GM19239 (cell line): ENCODE data around the gene NAA25.
A peak's percentile ranks its signal among the peaks of the same experiment; 100 is the strongest.
"Not testable (repeated sequence)": the region's sequence is repeated elsewhere in the genome, so short reads cannot be mapped to it uniquely, and the experiment has no call there.

Experiments
- DNase-seq: peaks from one replicate; pipeline ENCODE4 v3.0.0; 2011; ENCODE audit warnings: low spot score; ENCODE audit not compliant: insufficient read length
- FAIRE-seq: peaks from 2 replicates; lab custom pipeline; 2011; peaks lifted over from hg19 to GRCh38; lab: Jason Lieb, UNC

Gene NAA25

DNA sequence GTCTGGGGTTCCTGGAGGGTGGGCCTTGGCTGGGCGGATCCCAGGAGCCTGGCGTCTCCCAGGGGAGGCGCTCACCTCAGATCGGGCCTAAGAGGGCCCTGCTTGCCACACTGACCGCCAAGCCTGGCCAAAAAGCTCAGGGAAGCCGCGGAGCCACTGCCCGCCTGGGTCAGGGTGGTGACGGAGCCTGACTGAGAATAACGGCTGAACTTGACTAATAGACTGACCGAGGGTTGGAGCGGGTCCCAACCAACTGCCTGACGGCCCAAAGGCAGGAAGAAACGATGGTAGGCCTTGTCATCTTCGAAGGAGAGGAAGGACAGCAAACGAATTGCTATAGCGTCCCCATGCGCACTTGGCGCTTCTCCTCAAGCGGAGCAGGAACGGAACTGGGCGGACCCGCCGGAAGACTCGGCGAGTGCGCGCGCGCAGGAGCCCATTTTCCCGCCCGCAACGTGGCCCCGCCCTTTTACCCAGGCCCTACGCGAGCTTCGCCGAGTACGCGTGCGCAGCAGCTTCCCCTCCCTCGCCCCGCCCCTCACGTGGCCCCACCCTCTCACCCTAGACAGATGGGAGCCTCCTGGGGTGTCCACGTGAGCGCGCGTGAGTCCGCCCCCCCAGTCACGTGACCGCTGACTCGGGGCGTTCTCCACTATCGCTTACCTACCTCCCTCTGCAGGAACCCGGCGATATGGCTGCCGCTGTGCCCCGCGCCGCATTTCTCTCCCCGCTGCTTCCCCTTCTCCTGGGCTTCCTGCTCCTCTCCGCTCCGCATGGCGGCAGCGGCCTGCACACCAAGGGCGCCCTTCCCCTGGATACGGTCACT lies 95.6 kb downstream of the NAA25 start, which contains the start of the genes ERP29 and TMEM116:
Gene ERP29 (plus strand): TSS at position 652 of the 826 bp plus-strand sequence. CDS start 40 bp downstream, at position 692.
Gene TMEM116 (minus strand): TSS at position 391 of the 826 bp plus-strand sequence. CDS start 7,895 bp downstream, outside the sequence.
- peak; percentile 75 for DNase-seq
- peak; percentile 95 for FAIRE-seq

DNA sequence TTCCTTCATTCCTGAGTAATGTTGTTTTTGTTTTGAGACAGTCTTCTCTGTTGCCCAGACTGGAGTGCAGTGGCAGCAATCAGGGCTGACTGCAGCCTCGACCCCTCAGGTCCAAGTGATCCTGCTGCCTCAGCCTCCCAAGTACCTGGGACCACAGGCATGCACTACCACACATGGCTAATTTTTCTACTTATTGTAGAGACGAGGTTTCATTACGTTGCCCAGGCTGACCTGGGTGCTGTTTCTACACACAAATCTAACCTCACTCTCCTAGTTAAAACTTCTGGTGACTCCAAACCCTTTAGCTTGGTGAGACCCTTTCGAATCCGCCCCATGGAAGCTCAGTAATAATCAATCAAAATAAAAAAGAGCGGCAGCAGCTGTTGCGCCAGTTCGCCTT lies 96.9 kb downstream of the NAA25 start:
- DNase-seq (no peak), FAIRE-seq (no peak)

DNA sequence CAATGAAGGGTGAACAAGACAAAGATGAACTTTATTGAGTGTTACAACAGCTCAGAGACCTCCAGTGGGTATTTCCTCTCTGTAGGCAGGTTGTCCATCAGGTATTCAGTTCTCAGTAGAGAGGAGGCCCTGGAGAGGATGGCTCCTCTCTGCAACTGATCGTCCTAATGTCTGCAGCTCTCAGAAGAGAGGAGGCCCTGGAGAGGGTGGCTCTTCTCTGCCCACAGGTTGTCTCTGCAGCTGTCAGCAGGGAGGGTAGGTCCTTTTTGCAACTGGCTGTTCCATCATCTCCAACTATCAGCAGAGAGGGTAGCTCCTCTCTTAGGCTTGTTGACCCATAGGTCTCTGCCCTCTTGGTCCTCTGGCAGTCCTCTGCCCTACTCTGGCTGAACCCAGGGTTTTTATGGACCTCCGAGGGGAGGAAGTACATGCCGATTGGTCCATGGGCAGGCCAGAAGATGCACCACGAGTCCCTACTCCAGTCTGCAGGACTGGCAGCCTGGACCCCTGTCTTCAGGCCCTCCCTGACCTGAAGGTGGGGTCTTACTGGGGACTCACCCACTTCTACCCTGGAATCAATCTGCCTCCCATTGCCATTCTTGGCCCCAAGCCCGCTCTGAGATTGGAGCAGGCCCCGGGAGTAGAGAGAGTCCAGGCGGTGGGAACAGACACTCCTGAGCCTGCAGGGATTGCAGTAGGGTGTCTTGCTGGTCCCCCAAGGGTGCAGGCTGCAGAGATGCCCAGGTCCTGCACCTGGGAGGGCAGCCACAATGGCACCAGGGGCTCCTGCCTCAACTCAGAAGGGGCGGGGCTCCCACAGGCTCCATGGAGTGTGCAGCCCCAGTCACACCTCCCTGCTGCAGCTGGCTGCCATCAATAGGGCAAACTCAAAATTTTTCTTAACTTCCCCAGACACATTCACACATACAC lies 97.9 kb downstream of the NAA25 start:
- no peak for FAIRE-seq
- no peak for DNase-seq

DNA sequence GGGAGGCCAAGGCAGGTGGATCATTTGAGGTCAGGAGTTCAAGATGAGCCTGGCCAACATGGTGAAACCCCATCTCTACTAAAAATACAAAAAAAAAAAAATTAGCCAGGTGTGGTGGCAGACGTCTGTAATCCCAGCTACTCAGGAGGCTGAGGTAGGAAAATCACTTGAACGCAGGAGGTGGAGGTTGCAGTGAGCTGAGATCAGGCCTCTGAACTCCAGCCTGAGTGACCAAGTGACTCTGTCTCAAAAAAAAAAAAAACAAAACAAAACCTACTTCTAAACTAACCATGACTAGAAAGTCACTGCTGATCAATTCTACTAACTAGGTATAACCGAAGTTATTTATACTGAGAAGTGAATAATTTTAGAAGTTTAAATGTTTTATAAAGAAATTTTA lies 99.0 kb downstream of the NAA25 start:
- DNase-seq, FAIRE-seq: not testable (repeated sequence)

DNA sequence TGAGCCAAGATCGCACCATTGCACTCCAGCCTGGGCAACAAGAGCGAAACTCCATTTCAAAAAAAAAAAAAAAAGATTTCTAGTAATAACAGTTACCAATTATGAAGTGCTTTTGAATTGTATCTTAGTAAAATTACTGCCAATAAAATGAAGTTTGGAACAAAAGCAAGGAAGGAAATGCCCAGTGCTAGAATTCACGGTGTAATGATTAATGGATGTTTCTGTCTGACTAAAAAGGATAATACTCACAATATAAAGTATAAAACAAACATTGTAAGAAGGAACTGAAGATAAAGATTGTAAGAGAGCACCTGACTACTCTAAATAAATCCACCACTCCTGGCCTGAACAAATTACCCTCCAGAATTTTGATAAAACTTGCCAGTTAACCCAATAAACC lies 99.7 kb downstream of the NAA25 start:
- FAIRE-seq (no peak), DNase-seq (no peak)

DNA sequence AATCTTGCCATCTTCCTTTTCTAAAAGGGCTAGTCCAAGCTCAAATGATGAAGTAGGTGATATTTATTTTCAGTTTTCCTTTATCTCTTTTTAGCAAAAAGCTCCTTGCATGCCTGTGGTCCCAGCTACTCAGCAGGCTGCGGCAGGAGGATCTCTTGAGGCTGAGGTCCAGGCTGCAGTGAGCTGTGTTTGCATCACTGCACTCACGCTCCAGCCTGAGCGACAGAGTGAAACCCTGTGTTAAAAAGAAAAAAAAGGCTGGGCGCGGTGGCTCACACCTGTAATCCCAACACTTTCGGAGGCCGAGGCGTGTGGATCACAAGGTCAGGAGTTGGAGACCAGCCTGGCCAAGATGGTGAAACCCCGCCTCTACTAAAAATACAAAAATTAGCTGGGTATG lies 100.6 kb downstream of the NAA25 start:
- no peak for DNase-seq
- peak; percentile 78 for FAIRE-seq

DNA sequence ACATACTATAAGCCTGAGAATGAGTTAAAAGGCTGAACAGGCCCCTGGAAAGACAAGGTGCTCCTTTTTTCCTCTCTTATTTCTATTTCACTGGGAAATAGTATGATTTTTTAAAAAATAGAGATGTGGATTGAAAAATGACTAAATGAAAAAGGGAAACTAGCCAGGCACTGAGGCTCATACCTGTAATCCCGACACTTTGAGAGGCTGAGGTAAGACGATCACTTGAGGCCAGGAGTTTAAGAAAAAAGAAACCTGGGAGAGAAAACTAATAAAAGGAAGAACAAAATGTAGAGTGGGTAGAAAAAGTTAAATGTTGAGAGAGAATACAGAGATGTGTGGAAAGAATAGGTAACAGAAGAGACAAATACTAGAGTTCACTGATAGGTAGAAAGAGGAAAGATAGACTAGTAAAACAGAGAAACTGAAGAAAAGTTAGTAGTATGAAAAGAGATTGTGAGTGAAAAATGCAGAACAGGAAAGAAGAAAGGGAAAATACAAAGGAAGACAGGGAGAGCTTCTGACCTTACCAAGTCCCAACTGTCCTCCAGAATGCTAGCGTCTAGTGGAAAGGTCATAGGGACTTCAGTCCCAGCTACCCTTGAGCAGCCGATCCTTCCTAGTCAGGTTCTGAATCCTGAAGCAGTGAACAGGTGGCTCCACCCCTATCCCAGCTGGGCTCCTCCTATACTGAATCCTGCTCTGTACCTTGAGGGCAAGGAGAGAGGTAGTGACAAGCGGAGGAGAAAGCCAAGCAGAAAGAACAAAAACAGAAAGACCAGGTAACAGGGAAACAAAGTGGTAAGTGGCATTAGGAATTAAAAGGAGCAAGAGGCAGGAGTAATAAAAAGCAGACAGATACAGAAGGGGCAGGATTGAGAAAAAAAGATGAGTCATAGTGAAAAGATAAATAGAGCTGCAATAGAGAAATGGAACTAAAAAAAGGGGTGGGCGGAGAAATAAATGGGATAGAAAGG lies 102.9 kb downstream of the NAA25 start:
- no peak for DNase-seq
- FAIRE-seq = peak; percentile 67

DNA sequence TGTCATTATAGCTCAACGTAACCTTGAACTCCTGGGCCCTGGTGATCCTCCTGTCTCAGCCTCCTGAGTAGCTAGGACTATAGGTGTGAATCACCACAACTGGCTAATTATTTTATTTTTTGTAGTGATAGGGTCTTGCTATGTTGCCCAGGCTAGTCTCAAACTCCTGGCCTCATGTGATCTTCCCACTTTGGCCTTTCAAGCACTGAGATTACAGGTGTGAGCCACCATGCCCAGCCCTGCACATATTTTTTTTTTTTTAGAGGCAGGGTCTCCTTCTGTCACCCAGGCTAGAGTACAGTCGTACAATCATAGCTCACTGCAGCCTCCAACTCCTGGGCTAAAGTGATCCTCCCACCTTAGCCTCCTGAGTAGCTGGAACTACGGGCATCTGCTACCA lies 104.5 kb downstream of the NAA25 start:
- no peak for DNase-seq
- no peak for FAIRE-seq

DNA sequence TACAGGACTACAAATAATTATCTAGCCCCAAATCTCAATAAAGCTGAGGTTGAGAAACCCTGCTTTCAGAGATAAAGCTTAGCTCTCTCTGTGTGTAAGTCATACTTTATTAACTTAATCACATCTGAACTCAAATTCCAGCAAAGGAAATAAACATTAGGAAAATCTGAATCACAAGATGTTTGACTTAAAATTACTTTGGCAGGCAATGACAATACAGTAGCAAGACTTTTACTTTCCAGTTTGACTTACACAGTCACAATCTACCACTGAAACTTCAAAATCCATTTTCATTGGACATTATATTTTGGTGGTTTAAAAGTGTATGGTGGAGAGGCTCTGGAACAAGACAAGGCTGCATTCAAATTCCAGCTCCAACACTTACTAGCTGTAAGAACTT lies 107.0 kb downstream of the NAA25 start:
- no peak for DNase-seq
- peak; percentile 63 for FAIRE-seq

DNA sequence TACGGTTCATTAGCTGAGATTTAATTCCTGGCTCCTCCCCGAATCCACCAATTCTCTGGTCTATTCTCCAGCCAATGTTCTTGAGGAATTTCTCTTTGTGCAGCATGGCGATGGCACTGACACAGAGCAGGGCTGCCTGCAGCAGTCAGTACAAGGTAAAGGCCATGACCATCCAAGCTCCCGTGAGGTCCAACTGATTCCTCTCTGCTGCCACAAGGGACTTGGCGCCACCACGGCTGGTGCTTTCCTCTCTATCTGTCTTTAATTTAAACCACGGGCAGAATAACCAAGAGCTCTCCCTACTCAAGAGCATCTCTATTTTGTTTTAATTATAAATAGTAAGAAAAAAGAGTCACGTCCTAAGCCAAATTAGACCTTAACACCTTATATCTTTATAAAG lies 107.8 kb downstream of the NAA25 start:
- DNase-seq (no peak), FAIRE-seq (no peak)

DNA sequence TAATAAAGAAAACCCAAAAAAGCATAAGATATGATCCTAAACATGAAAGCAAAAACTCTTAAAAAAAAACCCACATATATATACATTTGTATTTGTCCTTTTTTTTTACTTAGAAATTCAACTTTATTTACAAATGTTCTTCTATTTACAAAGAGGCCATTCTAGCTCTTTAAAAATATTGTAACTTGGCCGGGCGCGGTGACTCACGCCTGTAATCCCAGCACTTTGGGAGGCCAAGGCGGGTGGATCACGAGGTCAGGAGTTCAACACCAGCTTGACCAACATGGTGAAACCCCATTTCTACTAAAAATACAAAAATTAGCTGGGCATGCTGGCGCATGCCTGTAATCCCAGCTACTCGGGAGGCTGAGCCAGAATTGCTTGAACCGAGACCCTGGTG lies 109.5 kb downstream of the NAA25 start:
- not testable (repeated sequence) for FAIRE-seq

DNA sequence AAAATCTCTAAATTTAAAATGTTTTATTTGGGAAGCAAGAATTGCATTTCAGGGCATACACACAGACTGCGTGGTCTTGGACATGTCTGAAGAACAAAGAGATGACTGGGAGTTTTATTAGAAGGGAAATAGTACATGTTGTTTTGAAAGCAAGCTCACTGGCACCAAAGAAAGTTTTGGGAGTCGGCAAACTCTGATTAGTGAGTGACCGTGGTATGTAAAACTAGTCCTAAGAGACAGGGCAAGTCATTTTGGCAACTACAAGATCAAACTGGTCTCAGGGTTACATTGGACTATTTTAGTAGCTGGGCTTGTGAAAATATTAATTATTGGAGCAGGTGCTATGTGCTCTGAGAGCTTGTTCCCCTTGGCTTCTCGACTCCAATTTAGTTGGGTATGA lies 110.6 kb downstream of the NAA25 start:
- FAIRE-seq (no peak), DNase-seq (no peak)

More for the DNA sequence above, 109.5 kb downstream of the NAA25 start:
- not testable (repeated sequence) for DNase-seq

DNA sequence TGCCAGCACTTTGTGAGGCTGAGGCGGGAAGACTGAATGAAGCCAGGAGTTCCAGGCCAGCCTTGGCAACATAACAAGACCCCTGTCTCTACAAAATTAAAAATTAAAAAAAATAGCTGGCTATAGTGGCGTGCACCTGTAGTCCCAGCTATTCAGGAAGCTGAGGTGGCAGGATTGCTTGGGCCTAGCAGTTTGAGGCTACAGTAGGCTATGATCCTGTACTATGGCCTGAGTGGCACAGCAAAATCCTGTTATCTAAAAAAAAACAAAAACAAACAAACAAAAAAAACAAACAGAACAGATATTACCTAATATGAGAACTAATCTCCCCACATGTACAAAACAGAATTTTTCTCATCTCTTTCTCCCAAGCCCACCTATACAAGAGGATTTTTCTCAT lies 111.3 kb downstream of the NAA25 start:
- FAIRE-seq = no peak

DNA sequence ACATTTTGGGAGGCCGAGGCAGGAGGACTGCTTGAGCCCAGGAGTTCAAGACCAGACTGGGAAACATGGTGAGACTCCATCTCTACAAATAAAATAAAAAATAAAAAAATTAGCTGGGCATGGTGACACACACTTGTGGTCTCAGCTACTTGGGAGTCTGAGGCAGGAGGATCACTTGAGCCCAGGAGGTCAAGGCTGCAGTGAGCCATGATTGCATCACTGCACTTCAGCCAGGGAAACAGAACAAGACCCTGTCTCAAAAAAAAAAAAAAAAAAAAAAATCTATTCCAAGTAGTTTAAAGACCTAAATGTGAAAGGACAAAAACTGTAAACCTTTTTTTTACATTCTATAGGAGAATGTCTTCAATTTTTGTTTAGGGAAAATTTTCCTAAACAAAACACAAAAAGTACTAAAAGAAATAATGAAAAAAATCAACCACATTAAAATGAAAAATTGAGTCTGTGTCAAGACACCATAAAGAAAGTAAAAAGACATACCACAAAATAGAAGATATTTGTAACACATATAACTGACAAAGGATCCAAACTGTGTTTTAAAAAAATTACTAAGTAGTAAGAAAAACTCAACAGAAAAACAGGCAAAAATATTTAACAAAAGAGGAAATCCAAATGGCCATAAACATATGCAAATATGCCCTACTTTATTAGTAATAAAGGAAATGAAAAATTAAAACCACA lies 112.7 kb downstream of the NAA25 start:
- DNase-seq (no peak), FAIRE-seq (peak; percentile 8)

More for the DNA sequence above, 111.3 kb downstream of the NAA25 start:
- no peak for DNase-seq

DNA sequence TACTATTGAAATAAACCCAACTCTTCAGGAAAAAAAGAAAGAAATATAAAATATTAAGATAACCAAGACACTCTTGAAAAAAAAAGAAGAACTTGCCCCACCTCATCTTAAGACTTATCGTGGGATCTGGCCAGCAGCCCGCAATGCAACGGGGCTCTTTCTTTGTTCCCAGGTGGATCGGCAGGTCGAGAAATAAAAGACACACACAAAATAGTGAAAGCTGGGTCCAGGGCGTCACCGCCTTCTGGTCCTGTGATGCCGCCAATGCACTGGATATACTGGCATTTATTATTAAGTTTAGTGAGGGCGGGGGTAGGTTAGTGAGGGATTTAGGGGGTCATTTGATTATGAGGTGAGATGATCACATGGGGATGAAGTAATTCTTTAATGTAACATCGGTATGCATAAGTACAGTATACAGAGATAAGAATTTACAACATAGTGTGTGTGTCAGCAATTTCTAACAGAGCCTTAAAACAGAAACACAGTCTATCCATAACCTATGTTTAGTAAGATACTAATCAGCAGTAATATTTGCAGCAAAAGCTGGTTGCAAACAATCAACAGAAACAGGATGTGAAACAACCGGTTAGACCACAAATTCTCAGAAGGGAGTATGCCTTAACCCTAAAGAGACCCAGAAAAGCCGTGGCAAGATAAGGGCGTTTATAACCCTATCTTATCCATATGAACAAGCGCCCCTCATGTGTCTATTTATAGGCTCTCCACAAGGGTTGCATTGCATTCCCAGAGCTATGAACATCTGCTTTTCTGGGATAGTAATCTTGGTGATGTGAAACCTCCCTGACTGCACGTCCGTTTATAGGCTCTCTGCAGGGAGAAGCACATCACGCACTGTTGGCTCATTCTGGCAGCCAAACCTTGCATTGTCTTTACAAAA lies 114.1 kb downstream of the NAA25 start:
- FAIRE-seq = peak; percentile 96

DNA sequence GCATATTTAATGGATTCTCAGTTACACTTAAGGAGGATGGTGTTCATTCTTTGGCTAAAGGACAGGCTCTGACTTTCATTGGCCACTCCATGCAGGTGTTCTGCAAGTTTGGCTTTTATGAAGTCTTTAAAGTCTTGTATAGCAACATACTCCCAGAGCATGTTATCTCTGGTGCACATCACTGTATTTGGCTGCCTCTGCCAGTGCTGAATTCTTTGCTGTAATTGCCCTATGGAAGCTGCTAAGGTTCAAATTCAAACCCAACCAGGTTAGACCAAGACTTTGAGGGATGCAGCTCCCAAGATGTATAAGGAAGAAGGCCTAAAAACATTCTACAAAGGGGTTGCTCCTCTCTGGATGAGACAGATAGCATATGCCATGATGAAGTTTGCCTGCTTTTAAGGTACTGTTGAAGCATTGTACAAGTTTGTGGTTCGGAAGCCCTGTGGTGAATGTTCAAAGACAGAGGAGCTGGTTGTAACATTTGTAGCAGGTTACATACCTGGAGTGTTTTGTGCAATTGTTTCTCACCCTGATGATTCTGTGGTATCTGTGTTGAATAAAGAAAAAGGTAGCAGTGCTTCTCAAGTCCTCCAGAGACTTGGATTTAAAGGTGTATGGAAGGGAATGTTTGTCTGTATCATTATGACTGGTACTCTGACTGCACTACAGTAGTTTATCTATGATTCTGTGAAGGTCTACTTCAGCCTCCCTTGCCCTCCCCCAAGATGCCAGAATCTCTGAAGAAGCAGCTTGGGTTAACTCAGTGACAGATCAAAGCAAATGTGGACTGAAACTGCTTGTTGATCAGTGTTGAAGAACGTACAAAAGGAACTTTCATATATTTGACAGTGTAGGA lies 115.1 kb downstream of the NAA25 start:
- DNase-seq (no peak), FAIRE-seq (peak; percentile 91)

More for the DNA sequence above, 114.1 kb downstream of the NAA25 start:
- DNase-seq = not testable (repeated sequence)

DNA sequence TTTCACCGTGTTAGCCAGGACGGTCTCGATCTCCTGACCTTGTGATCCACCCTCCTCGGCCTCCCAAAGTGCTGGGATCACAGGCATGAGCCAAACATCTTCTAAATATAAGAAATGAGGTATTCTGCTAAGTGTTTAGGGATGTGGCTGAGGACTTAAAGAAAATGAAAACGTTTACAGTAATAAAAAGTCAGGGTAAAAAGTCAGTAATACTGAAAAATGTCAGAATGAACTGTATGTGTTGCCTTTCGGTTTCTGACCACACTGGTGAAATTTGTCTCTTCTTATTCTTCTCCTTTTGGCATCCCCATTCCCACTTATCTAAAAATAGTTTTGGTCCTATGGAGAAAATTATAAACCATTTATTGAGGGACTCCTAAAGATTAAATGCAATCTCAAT lies 116.1 kb downstream of the NAA25 start:
- DNase-seq (no peak), FAIRE-seq (peak; percentile 66)
